ENCODE results near the gene C1QTNF12.

The C1QTNF12 gene

DNA sequence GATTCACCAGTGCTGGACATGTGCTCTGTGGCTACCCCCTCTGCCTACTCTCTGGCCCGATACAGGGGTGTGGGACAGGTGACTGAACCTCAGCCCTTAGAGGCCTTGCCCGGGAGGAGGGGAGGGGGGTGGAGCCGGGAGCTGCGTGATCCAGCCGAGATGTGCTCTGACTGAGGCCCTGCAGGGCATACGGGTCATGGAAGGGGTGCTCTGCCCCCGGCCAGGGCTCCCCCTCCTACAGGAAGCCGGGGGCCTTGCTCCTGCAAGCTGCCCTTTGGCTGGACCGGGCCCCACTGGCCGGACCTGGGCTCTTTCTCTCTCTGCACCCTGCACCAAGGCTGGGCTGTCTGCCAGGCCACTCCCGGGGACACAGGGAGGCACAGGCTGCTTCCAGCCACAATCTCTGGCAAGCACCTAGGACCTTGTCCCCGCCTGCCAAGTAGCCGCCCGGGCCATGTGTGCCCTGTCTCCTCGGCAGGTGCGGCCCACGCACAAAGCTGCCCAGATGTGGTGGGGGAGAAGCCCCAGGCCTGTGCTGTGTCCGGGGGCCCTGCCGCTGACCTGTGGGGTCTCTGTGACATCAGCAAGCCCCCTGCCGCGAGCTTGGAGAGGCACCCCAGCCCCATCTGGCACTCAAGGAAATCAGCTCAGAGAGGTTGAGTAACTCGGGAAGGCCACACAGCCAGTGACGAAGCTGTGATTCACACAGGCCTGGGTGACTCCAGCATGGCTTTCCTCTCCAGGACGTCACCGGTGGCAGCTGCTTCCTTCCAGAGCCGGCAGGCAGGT lies 35.2 kb upstream of the C1QTNF12 start:
- no peak for DNase-seq (ENCODE audit: low read depth in 3 of 3)

- no peak for DNase-seq (ENCODE audit: low read depth in 3 of 3)
Measured at GRCh38 chr1:1280782-1281481, 34.4 kb upstream of the C1QTNF12 start.

DNA sequence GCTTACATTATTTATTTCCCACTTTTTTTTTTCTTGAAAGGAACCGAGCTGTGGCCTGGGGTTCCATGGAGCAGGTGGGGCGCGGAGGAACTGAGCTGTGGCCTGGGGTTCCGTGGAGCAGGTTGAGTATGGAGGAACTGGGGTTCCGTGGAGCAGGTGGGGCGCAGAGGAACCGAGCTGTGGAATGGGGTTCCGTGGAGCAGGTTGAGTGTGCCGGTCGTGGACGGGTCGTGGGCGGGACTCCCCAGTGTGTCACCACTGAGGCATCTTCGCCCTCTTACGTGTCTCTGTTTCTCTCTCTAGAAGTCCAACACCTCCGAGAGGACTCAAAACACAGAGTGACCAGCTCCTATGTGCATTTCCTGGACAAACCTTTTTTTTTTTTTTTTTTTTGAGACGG lies 32.5 kb upstream of the C1QTNF12 start:
- no peak for DNase-seq (ENCODE audit: low read depth in 3 of 3)

DNA sequence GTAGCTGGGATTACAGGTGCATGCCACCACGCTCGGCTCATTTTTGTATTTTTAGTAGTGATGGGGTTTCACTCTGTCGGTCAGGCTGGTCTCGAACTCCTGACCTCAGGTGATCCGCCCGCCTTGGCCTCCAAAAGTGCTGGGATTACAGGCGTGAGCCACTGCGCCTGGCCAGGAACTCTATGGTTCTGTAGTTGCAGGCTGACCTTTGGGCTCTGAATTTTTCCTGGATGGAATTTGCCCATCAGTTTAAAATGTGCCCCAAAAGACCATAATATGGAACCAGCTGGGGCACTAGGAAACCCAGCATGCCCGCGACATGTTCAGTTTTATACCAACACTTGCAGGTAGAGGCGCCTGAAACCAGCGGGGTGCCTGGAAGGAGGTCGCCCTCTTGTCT lies 32.1 kb upstream of the C1QTNF12 start:
- DNase-seq (ENCODE audit: low read depth in 3 of 3): no peak

DNA sequence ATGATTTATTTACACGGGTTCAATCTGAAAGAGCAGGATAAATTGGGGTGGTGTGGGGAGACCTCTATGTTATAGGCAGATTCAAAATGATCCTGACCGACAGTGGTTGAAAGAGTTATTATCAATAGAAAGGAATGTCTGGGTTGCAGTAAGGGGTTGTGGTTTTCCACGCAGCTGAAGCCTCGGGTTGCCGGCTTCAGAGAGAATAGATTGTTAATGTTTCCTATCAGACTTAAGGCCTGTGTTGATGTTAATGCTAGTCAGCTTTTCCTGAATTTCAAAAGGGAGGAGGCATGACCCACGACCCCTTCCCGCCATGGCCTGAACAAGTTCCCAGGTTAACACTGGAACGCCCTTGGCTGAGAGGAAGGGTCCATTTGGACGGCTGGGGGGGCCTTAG lies 29.3 kb upstream of the C1QTNF12 start:
- no peak for DNase-seq (ENCODE audit: low read depth in 3 of 3)

- DNase-seq (ENCODE audit: low read depth in 3 of 3): no peak
Measured at GRCh38 chr1:1274931-1275431, 28.5 kb upstream of the C1QTNF12 start.

DNA sequence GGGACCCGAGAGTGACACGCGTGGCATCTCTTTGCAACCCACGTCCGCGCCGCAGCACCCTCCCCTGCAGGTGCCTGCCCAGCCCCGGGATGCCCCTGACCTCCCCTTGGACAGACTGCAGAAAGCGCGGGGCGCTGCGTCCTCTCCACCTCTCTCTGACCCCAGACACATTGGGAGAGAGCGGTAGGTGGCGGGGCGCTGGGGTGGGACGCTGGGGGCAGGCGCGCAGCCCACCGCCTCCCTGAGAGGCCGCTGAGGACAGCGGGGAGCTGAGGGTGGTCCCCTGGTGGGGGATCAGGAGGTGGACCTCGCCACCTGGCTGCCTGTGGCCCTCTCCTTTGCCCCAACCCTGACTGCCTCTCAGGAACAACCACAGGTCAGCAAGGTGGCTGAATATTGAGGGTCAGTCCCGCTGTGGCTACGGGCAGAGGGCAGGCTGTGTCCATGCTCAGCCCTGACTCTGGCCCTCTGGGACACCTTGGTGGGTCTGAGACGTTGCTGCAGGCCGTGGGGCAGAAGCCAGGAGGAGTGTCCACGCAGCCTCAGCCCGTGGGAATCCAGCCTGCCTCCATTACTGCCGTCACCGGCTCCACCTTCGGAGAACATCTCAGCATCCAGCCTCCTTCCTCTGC lies 27.9 kb upstream of the C1QTNF12 start:
- DNase-seq (ENCODE audit: low read depth in 3 of 3): no peak

- DNase-seq (ENCODE audit: low read depth in 3 of 3): peak; percentile 89 to 95 (median 92)
Measured at GRCh38 chr1:1273512-1274298, 27.2 kb upstream of the C1QTNF12 start, which contains the start of gene UBE2J2. UBE2J2 (minus strand) TSS chr1:1273854; CDS start chr1:1267992, 5,862 bp downstream.

GRCh38 chr1:1273209-1273511 lies 26.6 kb upstream of the C1QTNF12 start:
- DNase-seq (ENCODE audit: low read depth in 3 of 3): no peak

DNA sequence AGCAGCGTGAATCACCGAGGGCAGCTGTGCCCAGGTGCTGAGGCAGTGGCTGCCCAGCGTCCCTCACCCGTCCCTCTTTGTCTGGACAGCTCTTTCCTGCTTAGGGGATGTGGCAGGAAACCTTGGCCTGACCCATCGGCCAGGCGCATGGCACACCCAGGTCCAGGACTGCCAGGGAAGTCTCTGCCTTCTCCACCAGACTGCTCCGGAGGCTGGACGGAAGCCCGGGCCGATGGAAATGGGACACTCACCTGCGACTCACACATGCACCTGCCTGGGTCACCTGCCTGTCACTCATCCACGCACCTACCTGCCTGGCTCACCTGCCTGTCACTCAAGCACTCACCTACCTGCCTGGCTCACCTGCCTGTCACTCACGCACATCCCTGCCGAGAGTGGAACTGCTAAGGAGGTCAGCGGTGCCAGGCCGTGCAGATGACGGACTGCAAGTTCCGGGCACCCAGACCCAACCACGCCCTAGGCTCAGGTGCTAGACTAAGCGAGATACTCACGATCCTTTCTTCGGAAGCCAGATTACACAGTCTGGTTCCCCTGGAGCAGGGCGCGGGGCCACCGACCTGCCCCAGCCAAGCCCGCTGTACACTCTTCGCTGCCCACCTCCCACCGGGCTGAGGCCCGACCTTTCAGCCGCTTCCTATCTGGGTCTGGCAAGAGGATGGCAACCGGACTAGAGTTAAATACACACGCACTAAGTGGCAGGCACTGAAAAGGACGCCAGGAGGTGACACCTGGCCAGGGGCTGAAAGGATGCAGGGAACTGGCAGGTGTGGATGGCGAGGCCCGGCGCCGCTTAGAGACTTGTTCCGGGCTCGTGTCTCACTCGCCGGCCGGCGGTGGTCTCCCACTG lies 26.1 kb upstream of the C1QTNF12 start:
- no peak for DNase-seq (ENCODE audit: low read depth in 3 of 3)

DNA sequence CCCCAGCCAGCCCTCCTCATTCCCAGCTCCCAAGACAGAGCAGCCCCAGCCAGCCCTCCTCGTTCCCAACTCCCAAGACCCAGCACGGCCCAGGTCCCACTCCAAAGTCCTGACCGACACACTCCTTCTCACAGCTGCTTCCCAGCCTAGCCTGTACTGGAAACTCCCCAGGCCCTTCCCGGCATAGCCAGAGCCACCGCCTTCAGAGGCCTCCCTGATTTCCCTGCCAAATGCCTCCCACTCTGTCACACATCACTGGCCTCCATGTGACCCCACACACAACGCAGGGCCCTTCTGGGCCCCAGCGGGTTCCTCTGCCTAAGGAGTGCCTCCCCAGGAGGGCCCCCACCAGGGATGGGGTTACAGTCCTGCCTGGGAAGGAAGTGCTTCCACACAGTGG lies 24.3 kb upstream of the C1QTNF12 start:
- DNase-seq (ENCODE audit: low read depth in 3 of 3): no peak

GRCh38 chr1:1268284-1268682 lies 21.8 kb upstream of the C1QTNF12 start:
- no peak for DNase-seq (ENCODE audit: low read depth in 3 of 3)

DNA sequence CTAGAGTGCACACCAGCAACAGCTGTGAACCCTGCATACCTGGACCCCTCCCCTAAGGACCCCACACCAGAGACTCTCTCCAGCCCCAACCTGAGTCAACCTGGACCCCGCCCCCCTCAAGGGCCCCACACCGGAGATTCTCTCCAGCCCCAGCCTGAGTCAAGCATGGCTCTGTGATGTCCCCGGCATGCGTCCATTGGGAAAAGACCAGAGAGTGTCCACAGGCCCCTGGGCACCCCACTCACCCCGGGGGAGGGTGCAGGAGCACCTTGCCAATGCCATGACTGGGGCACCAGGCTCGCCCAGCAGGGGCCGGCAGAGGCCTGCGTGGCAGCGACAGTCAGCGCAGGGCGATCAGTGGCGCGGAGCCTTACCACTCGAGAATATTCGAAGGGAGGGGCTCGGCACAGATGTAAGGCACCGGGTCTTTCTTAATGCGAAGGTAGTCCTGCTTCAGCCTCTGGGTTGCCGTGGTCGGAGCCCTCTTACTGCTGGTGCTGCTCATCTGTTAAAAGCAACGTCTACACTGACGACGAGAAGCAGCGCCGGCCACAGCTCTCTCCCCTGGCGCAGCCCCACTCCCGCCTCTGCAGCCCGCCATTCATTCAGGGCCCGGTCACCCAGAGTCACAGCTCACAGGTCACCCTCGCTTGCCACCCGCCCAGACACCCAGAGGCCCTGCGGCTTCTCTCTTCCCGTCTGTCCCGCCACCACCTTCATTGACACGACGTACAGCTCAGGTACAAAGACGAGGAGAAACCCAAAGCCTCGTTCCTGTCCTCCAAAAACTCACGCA lies 21.2 kb upstream of the C1QTNF12 start:
- DNase-seq (ENCODE audit: low read depth in 3 of 3): no peak

DNA sequence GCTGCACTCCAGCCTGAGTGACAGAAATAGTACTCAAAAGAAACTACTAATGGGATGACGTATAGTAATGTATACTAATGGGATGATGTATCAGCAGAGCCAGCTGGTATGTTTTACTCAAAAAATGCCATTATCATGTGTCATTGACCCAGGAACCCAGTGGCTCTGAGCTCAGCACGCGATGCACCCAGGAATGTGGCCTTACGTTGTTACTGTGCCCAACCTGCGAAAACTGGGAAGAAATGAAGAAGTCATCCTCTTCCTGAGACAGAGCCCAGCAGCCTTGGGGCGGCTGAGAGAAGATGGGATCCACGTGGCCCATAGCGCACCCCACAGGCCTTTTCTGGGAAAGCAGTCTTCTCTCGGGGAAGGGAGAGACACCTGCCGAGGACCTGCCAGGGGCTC lies 18.3 kb upstream of the C1QTNF12 start:
- DNase-seq (ENCODE audit: low read depth in 3 of 3): no peak

DNA sequence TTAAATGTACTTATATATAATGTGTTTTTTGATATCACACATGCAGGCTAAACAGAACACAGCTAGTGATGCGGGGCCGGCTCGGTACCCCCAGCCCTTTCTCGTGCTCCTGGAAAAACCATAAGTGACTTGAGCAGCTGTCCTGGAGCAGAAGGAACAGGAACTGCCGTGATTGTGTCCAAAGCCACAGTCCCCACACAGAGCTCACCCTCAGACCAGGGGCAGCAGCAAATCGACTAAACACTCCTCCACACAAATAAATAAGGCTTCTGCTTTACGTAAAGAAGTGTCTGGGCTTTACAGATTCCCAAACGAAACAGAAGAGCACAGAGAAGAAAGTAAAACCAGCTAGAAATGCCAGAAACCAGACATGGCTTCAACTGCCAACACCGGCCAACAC lies 17.5 kb upstream of the C1QTNF12 start:
- no peak for DNase-seq (ENCODE audit: low read depth in 3 of 3)

DNA sequence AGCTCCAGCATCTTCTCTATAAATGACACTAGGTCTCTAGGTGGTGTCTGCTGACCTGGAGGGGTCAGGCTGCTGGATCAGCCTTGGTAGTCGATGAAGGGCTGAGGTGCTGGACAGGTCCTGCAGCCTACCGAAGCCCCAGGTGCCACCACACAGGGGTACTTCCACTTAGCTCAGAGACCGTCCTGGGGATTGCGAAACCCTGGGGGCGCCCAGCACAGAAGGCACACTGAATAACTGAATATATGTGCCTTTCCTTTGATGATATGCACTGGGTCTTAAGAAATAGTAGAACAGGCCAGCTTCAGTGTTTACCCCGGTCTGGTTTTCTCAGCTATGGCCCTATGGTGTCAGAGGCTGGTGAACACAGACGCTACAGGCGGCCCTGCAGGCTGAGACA lies 16.2 kb upstream of the C1QTNF12 start:
- DNase-seq (ENCODE audit: low read depth in 3 of 3): no peak

DNA sequence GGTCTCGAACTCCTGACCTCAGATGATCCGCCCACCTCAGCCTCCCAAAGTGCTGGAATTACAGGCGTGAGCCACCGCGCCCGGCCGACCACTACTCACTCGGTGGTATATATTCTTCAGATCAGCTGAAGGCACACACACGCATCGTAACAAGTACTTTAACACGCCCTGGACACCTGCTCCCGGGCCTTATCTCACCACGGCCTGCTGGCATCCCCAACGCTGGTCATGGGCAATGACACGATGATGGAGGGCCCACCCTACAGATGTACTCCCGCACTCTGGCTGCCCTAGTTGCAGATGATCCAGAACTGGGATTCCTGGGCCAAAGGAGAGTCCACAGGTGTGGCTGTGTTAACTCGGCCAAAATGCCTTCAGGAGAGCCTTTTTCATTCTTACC lies 15.5 kb upstream of the C1QTNF12 start:
- DNase-seq (ENCODE audit: low read depth in 3 of 3): no peak

DNA sequence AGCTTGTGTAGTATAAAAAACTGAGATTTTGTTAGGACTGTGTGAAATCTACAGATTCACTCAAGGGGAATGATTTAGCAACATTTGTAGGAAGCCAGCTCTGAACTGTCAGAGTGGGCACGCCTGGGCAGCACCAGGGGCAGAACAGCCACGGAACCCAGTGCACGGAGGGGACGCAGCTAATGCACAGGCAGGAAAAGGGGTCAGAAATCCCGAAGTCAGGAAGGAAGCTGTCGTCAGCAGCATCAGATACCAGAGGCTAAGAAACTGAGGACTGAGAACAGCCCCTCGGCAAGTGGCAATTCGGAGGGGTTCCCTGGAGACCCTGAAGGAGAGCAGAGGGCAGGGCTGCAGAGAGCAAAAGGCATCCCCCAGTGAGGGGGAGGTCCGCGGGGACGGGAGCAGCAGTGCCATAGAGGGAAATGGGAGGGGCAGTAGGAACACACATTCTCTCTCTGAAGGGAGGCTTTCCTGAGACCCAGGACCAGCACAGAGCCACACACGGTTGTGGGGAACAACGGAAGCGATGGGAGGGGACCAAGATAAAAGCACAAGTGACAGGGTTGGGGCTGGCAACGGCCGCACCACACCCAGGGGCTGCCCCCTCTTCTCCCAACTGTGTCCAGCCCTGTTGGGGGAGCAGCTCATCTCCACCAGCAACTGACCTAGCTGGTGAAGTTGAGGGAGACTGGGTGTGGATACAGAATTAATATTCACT lies 14.5 kb upstream of the C1QTNF12 start:
- no peak for DNase-seq (ENCODE audit: low read depth in 3 of 3)

DNA sequence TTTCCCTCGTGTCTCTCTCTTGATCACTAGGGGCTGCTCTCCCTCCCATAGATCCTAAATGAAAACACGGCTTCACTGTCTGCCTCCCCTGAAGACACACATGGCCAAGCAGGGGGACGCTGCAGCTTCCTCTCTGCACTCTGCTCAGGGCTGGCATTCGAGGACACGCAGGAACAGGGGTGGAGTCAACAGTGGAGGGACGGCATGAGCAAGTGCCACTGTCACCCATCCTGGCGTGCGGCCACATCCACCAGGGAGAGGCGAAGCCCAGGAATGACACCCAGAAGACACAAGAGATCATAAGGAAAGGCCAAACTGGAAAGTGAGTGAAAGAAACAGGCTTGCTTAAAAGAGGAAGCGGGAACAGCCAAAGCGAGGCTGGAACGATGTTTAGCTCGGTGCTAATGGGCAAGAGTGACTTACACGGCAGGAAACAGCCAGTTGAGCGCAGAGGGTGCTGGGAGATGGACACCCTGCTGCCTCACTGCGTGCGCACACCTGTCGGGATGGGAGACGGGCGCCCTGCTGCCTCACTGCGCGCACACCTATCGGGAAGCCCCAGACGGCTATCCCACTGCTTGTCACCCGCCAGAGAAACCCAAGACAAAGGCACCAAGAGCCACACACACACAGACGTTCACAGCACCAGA lies 13.6 kb upstream of the C1QTNF12 start:
- DNase-seq (ENCODE audit: low read depth in 3 of 3): no peak
